ENCODE data around the gene ITIH3. TPM values are rescaled to one million over a fixed set of nuclear protein-coding genes. Genes with fewer than 3 reads are reported as not detected.

Gene ITIH3
- total RNA-seq, 4 donors from 2014 or later: 0.27 to 1.6 TPM; not detected in 2

GRCh38 chr3:52792961-52793695 is 1.5 kb upstream of the ITIH3 start:
- 72% methylated on average over 18 of the region's 18 CpGs; no CpG with 5 or more reads in 1 of the 2 donors for WGBS, 2 donors (ENCODE audit: low coverage in 1 of 2)
- DNase-seq: no peak
- intact Hi-C loops (cut with DNase I; ENCODE audit: low total_unique reads) (no loop called here), in situ Hi-C loops (cut with MboI; ENCODE audit: low pct_ligation_motif_present in 1 of 4, low pct_unique_long_range_greater_than_20kb in 1 of 4, low sequenced_read_pairs in 3 of 4) (no loop called here)
- Histone ChIP-seq H3K4me1 (no peaks in the 10 kb centered on the region), H3K9me3 (no peaks in the 10 kb centered on the region), H3K27ac (no peak overlapping the region), H3K36me3 (no peaks in the 10 kb centered on the region), H3K27me3 (no peaks in the 10 kb centered on the region), H3K4me3 (no peak overlapping the region)
- TF ChIP-seq POLR2A (IDR thresholded peaks at IDR 0.05) (no peak), EP300 (IDR thresholded peaks at IDR 0.05; ENCODE audit: low read depth) (no peak), POLR2AphosphoS5 (IDR thresholded peaks at IDR 0.05) (no peak), CTCF (IDR thresholded peaks at IDR 0.05) (no peak)

GRCh38 chr3:52793702-52794611 is 639 bp upstream of the ITIH3 start:
- H3K4me3 ChIP-seq: no peak overlapping the region
- H3K27me3 ChIP-seq: no peaks in the 10 kb centered on the region
- no peaks in the 10 kb centered on the region for H3K4me1 ChIP-seq
- H3K27ac ChIP-seq: no peak overlapping the region
- H3K9me3 ChIP-seq: no peaks in the 10 kb centered on the region
- in situ Hi-C loops (cut with MboI; ENCODE audit: low pct_ligation_motif_present in 1 of 4, low pct_unique_long_range_greater_than_20kb in 1 of 4, low sequenced_read_pairs in 3 of 4): no loop called here
- TF ChIP-seq EP300 (IDR thresholded peaks at IDR 0.05; ENCODE audit: low read depth) (no peak), POLR2AphosphoS5 (IDR thresholded peaks at IDR 0.05) (no peak), CTCF (IDR thresholded peaks at IDR 0.05) (no peak), POLR2A (IDR thresholded peaks at IDR 0.05) (no peak)
- no peaks in the 10 kb centered on the region for H3K36me3 ChIP-seq
- intact Hi-C loops (cut with DNase I; ENCODE audit: low total_unique reads): no loop called here
- WGBS, 2 donors (ENCODE audit: low coverage in 1 of 2): 80% methylated on average over 8 of the region's 9 CpGs; no CpG with 5 or more reads in 1 of the 2 donors
- DNase-seq: no peak

- Histone ChIP-seq H3K4me1 (no peaks in the 10 kb centered on the region), H3K36me3 (no peaks in the 10 kb centered on the region), H3K27me3 (no peaks in the 10 kb centered on the region), H3K27ac (no peak overlapping the region), H3K9me3 (no peaks in the 10 kb centered on the region), H3K4me3 (no peak overlapping the region)
- intact Hi-C loops (cut with DNase I; ENCODE audit: low total_unique reads) (no loop called here), in situ Hi-C loops (cut with MboI; ENCODE audit: low pct_ligation_motif_present in 1 of 4, low pct_unique_long_range_greater_than_20kb in 1 of 4, low sequenced_read_pairs in 3 of 4) (no loop called here)
- no peak for TF ChIP-seq POLR2AphosphoS5 (IDR thresholded peaks at IDR 0.05)
- DNase-seq: no peak
- WGBS, 2 donors (ENCODE audit: low coverage in 1 of 2): 60% methylated on average over 9 of the region's 9 CpGs; no CpG with 5 or more reads in 1 of the 2 donors
Observed at GRCh38 chr3:52795298-52795900, 803 bp downstream of the ITIH3 start.

- Histone ChIP-seq H3K36me3 (no peaks in the 10 kb centered on the region), H3K4me3 (no peak overlapping the region), H3K27ac (no peak overlapping the region), H3K27me3 (no peaks in the 10 kb centered on the region), H3K9me3 (no peaks in the 10 kb centered on the region), H3K4me1 (no peaks in the 10 kb centered on the region)
- intact Hi-C loops (cut with DNase I; ENCODE audit: low total_unique reads) (no loop called here), in situ Hi-C loops (cut with MboI; ENCODE audit: low pct_ligation_motif_present in 1 of 4, low pct_unique_long_range_greater_than_20kb in 1 of 4, low sequenced_read_pairs in 3 of 4) (no loop called here)
- DNase-seq: no peak
- TF ChIP-seq POLR2AphosphoS5 (IDR thresholded peaks at IDR 0.05) (no peak), POLR2A (IDR thresholded peaks at IDR 0.05) (no peak), EP300 (IDR thresholded peaks at IDR 0.05; ENCODE audit: low read depth) (no peak), CTCF (IDR thresholded peaks at IDR 0.05) (no peak)
- WGBS, 2 donors (ENCODE audit: low coverage in 1 of 2): 93% methylated on average over 9 of the region's 9 CpGs; no CpG with 5 or more reads in 1 of the 2 donors
Observed at GRCh38 chr3:52796411-52796810, 1.8 kb downstream of the ITIH3 start.

All from transverse colon (tissue), 4 donors.